HepG2 (cell line): ENCODE measurements around the gene ARL4D. TPM values are rescaled to one million over a fixed set of nuclear protein-coding genes. Genes with fewer than 3 reads are reported as not detected.

Experiments
- ARNT ChIP-seq: fragments of 450-650 bp; IDR thresholded peaks from 2 replicates; pipeline ENCODE4 v1.6.1; 2017
- CEBPZ ChIP-seq: IDR thresholded peaks from 2 replicates; pipeline ENCODE4 v1.6.1; 2012; ENCODE audit warnings: low read length, improper control_type of control experiment
- DR1 ChIP-seq: sonication (generic); formaldehyde crosslinking; IDR thresholded peaks from 2 replicates; pipeline ENCODE4 v1.8.0; 2021; ENCODE audit warnings: mild to moderate bottlenecking, missing genetic modification reagents, inconsistent platforms
- KIAA2018 ChIP-seq: sonication (generic); formaldehyde crosslinking; IDR thresholded peaks from 2 replicates; pipeline ENCODE4 v1.5.0; 2020; ENCODE audit warnings: mild to moderate bottlenecking, missing genetic modification reagents, borderline replicate concordance
- PCBP1 ChIP-seq: fragments of 200-400 bp; formaldehyde crosslinking; IDR thresholded peaks from 2 replicates; pipeline ENCODE4 v1.6.1; 2017; ENCODE audit warnings: mild to moderate bottlenecking, low read depth, low read length, borderline replicate concordance
- SP5 ChIP-seq: IDR thresholded peaks from 2 replicates; pipeline ENCODE4 v1.6.1; 2016; ENCODE audit warnings: low read depth, borderline replicate concordance
- ZFP36L1 ChIP-seq: sonication (generic); formaldehyde crosslinking; IDR thresholded peaks from 2 replicates; pipeline ENCODE4 v1.8.0; 2022; ENCODE audit warnings: mild to moderate bottlenecking, missing genetic modification reagents, moderate library complexity
- ZNF138 ChIP-seq: sonication (generic); formaldehyde crosslinking; IDR thresholded peaks from 2 replicates; pipeline ENCODE4 v1.5.0; 2020; ENCODE audit warnings: mild to moderate bottlenecking, low read depth, missing genetic modification reagents
- ZNF253 ChIP-seq: sonication (generic); formaldehyde crosslinking; IDR thresholded peaks from 2 replicates; pipeline ENCODE4 v1.8.0; 2022; ENCODE audit warnings: mild to moderate bottlenecking, missing genetic modification reagents, borderline replicate concordance
- ZNF609 ChIP-seq: sonication (generic); formaldehyde crosslinking; IDR thresholded peaks from 2 replicates; pipeline ENCODE4 v1.4.0; 2020; ENCODE audit warnings: mild to moderate bottlenecking, missing genetic modification reagents, borderline replicate concordance
- polyA plus RNA-seq, 8 experiments: library from polyadenylated mRNA; depleted of rRNA in 3 of 8; stranded (reverse) in 7 of 8; unstranded in 1 of 8; fragments of >200 nt; fragmentation: Illumina TruSeq in 4 of 8; extraction: Trizol in 4 of 8; gene quantifications; 2 replicates each; pipeline versions ENCODE4 v1.2.1 to v1.2.3, GENCODE V29; 2011 to 2016; ENCODE audit warnings: low read depth in 4 of 8, missing spikeins in 1 of 8, mixed read lengths in 1 of 8; ENCODE audit not compliant: insufficient read depth in 1 of 8
- total RNA-seq, 5 experiments: library from RNA; depleted of rRNA; stranded (reverse); fragments of >200 nt; fragmentation: Illumina TruSeq; extraction: Trizol; gene quantifications; 2 replicates each; pipeline ENCODE4 v1.2.3, GENCODE V29; 2016; ENCODE audit warnings: low read depth in 1 of 5

Gene ARL4D
- total and polyA plus RNA-seq, 2 of the 13 experiments (the other 11 are each of a cell fraction or from before 2014, with no cell fraction given), result 9.0 to 25.9 TPM

GRCh38 chr17:43368740-43369506 lies 29.9 kb upstream of the ARL4D start (continued):
- no peak; the same call in none of the 2 replicates for TF ChIP-seq ZNF609 (CRISPR knock-in tag)
- 0 out of 2 replicates have a peak, but pooled peaks have one; percentile 36 for TF ChIP-seq SP5
- TF ChIP-seq ZNF253 (CRISPR knock-in tag), result no peak
- peak; percentile 91; the same call in 1 of the 2 replicates for TF ChIP-seq PCBP1
- TF ChIP-seq ARNT, result no peak
- TF ChIP-seq DR1 (CRISPR knock-in tag), result no peak; the same call in 1 of the 2 replicates
- TF ChIP-seq CEBPZ, result no peak
- no peak for TF ChIP-seq KIAA2018 (CRISPR knock-in tag)
- TF ChIP-seq ZFP36L1, result no peak
- no peak; the same call in 1 of the 2 replicates for TF ChIP-seq ZNF138 (CRISPR knock-in tag)
